ENCODE results near the gene POU3F2. TPM values are rescaled to one million over a fixed set of nuclear protein-coding genes. Genes with fewer than 3 reads are reported as not detected.

POU3F2 gene
- total RNA-seq, 1 donor from 2014 or later = not detected

DNA sequence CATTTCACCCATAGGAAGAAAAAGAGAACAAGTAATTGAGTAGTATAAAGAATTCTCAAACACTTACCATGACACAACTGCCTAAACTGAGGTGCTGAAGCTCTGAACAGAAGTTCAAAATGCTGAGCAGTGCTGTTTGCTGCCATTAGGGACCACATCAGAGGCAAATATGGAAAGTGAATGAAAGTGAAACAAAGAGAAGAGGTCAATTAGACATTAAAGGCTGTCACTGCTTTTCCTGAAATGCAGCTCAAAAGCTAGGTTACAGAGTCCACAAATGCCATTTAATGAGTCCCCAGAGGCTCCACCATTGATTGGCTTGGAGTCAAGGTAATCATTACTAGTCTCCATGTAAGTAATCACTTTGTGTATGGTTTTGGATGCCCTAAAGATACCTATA, 46.1 kb downstream of the POU3F2 start:
- TF ChIP-seq, protein P1, sequence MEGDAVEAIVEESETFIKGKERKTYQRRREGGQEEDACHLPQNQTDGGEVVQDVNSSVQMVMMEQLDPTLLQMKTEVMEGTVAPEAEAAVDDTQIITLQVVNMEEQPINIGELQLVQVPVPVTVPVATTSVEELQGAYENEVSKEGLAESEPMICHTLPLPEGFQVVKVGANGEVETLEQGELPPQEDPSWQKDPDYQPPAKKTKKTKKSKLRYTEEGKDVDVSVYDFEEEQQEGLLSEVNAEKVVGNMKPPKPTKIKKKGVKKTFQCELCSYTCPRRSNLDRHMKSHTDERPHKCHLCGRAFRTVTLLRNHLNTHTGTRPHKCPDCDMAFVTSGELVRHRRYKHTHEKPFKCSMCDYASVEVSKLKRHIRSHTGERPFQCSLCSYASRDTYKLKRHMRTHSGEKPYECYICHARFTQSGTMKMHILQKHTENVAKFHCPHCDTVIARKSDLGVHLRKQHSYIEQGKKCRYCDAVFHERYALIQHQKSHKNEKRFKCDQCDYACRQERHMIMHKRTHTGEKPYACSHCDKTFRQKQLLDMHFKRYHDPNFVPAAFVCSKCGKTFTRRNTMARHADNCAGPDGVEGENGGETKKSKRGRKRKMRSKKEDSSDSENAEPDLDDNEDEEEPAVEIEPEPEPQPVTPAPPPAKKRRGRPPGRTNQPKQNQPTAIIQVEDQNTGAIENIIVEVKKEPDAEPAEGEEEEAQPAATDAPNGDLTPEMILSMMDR (IDR thresholded peaks at IDR 0.05; ENCODE audit: insufficient read depth, low read length, poor library complexity, severe bottlenecking) = no peak
- no peak for DNase-seq (ENCODE audit: low read depth)
- Histone ChIP-seq H3K4me3 (ENCODE audit: low read depth, low read length) (no peak overlapping the region), H3K36me3 (ENCODE audit: control insufficient read depth, insufficient read depth, low read length) (no peaks in the 10 kb centered on the region), H3K27me3 (ENCODE audit: control insufficient read depth, insufficient read depth, low read length) (no peaks in the 10 kb centered on the region)

DNA sequence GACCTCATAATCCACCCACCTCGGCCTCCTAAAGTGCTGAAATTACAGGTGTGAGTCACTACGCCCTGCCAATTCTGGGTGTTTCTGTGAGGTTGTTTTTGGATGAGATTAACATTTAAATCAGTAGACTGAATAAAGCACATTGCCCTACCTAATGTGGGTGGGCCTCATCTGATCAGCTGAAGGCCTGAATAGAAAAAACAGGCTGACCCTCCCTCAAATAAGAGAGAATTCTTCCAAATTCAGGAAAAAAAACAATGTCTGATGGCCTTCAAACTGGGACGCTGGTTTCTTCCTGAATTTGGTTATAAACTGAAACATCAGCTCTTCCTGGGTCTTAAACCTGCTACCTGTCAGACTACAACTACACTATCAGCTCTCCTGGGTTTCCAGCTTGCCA, 51.0 kb downstream of the POU3F2 start:
- no peak overlapping the region for H3K4me3 ChIP-seq (ENCODE audit: low read depth, low read length)
- no peak for DNase-seq (ENCODE audit: low read depth)
- no peaks in the 10 kb centered on the region for H3K27me3 ChIP-seq (ENCODE audit: control insufficient read depth, insufficient read depth, low read length)
- H3K36me3 ChIP-seq (ENCODE audit: control insufficient read depth, insufficient read depth, low read length) = no peaks in the 10 kb centered on the region
- TF ChIP-seq, protein P1 (IDR thresholded peaks at IDR 0.05; ENCODE audit: insufficient read depth, low read length, poor library complexity, severe bottlenecking) = no peak

DNA sequence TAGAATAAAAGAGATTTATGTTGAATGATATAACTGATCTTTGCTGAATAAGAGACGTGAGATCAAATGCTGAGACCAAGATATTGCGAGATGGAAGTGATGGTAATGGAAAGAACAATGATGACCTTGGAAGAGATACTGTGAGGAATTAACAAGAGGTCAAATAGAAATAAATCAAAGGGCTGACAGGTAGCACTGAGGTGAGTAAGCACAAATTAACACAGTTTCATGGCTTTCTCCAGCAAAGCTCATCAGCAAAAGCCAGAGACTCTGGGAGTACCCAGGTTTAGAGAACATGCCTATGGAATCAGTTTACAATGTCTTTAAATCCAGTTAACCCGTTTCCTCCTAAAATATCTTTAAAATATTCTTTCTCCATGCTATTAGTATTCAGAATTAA, 53.3 kb downstream of the POU3F2 start:
- no peak for DNase-seq (ENCODE audit: low read depth)
- no peaks in the 10 kb centered on the region for H3K36me3 ChIP-seq (ENCODE audit: control insufficient read depth, insufficient read depth, low read length)
- TF ChIP-seq, protein P1 (IDR thresholded peaks at IDR 0.05; ENCODE audit: insufficient read depth, low read length, poor library complexity, severe bottlenecking) = no peak
- no peak overlapping the region for H3K4me3 ChIP-seq (ENCODE audit: low read depth, low read length)
- H3K27me3 ChIP-seq (ENCODE audit: control insufficient read depth, insufficient read depth, low read length) = no peaks in the 10 kb centered on the region

Other genes starting within 250 kb of the POU3F2 start
- gene FBXL4, start 113.4 kb downstream of the POU3F2 start, total RNA-seq = 13.0 and 15.4 TPM in 2 replicates

All from kidney epithelial cell (primary cell).